Measurements from ENCODE around the gene ART4.

Gene ART4

GRCh38 chr12:14843425-14843887, at the start of gene ART4:
TSS of gene ART4 (minus strand) at chr12:14843526. CDS start at chr12:14843113, 413 bp downstream.
- FAIRE-seq, result no peak

- no peak for FAIRE-seq
Measured at GRCh38 chr12:14892726-14893505, 49.6 kb upstream of the ART4 start.

- no peak for FAIRE-seq
Measured at GRCh38 chr12:14890701-14891100, 47.4 kb upstream of the ART4 start.

- no peak for FAIRE-seq
Measured at GRCh38 chr12:14886271-14886670, 42.9 kb upstream of the ART4 start.

- FAIRE-seq, result no peak
Measured at GRCh38 chr12:14885718-14886221, 42.4 kb upstream of the ART4 start, which contains the start of gene MGP. TSS of gene MGP (minus strand) at chr12:14885854. CDS start at chr12:14885791, 63 bp downstream.

- peak; percentile 71 for FAIRE-seq
Measured at GRCh38 chr12:14884458-14884878, 41.1 kb upstream of the ART4 start.

- no peak for FAIRE-seq
Measured at GRCh38 chr12:14883686-14884085, 40.4 kb upstream of the ART4 start.

- no peak for FAIRE-seq
Measured at GRCh38 chr12:14880890-14881453, 37.6 kb upstream of the ART4 start.

GRCh38 chr12:14879222-14879933, 36.1 kb upstream of the ART4 start:
- FAIRE-seq, result no peak

GRCh38 chr12:14878488-14878887, 35.2 kb upstream of the ART4 start:
- no peak for FAIRE-seq

- FAIRE-seq, result no peak
Measured at GRCh38 chr12:14876833-14877232, 33.5 kb upstream of the ART4 start.

GRCh38 chr12:14874882-14875281, 31.6 kb upstream of the ART4 start:
- FAIRE-seq, result no peak

- FAIRE-seq, result no peak
Measured at GRCh38 chr12:14873440-14874185, 30.3 kb upstream of the ART4 start.

- FAIRE-seq, result no peak
Measured at GRCh38 chr12:14871886-14872285, 28.6 kb upstream of the ART4 start.

GRCh38 chr12:14871247-14871646, 27.9 kb upstream of the ART4 start:
- no peak for FAIRE-seq

- FAIRE-seq, result no peak
Measured at GRCh38 chr12:14868916-14869506, 25.7 kb upstream of the ART4 start.

- no peak for FAIRE-seq
Measured at GRCh38 chr12:14860490-14860889, 17.2 kb upstream of the ART4 start.

GRCh38 chr12:14858513-14858912, 15.2 kb upstream of the ART4 start:
- no peak for FAIRE-seq

- FAIRE-seq, result no peak
Measured at GRCh38 chr12:14854586-14855183, 11.4 kb upstream of the ART4 start.

- FAIRE-seq, result no peak
Measured at GRCh38 chr12:14853961-14854360, 10.6 kb upstream of the ART4 start.

GRCh38 chr12:14852880-14853279, 9.6 kb upstream of the ART4 start:
- no peak for FAIRE-seq
